SK-N-SH (cell line): ENCODE measurements around the gene ZER1. TPM values are rescaled to one million over a fixed set of nuclear protein-coding genes. Genes with fewer than 3 reads are reported as not detected.
"Not testable (repeated sequence)": the region's sequence is repeated elsewhere in the genome, so short reads cannot be mapped to it uniquely, and the experiment has no call there.

Experiments
- CTCF ChIA-PET: fragments of 300-600, 350-600 bp; formaldehyde crosslinking; extraction: SDS; loops from one replicate; lab custom pipeline; 2021; lab: Yijun Ruan, JAX
- POLR2A ChIA-PET: fragments of 350-600 bp; sonication (Branson Sonifier 250); formaldehyde crosslinking; extraction: SDS; loops from one replicate; lab custom pipeline; 2020; ENCODE audit warnings: antibody characterized with exemption, inconsistent platforms; lab: Yijun Ruan, JAX
- DNase-seq: peaks from one replicate; pipeline ENCODE4 v3.0.0; 2012
- H2AFZ ChIP-seq: fragments of 200-600 bp; sonication (generic); 2 replicates; pipeline ENCODE4 v1.8.1; 2016; ENCODE audit warnings: antibody characterized with exemption, mild to moderate bottlenecking, low read depth
- H3F3A ChIP-seq: fragments of 200-600 bp; sonication (generic); replicated peaks from 2 replicates; pipeline ENCODE3; 2016; ENCODE audit warnings: antibody characterized with exemption, mild to moderate bottlenecking; ENCODE audit not compliant: insufficient read depth
- H3K27ac ChIP-seq, 2 experiments: fragments of 200-500 bp in 1 of 2; fragments of 200-600 bp in 1 of 2; sonication (Bioruptor generic) in 1 of 2; sonication (generic), shearing (Covaris generic) in 1 of 2; 2 replicates each; pipeline versions ENCODE4 v1.5.1 to v1.6.1; 2014 to 2016; ENCODE audit warnings: low read depth in 2 of 2, inconsistent platforms in 1 of 2, low read length in 1 of 2, mild to moderate bottlenecking in 1 of 2, mixed read lengths in 1 of 2
- H3K27me3 ChIP-seq: fragments of 200-600 bp; sonication (generic), shearing (Covaris generic); 2 replicates; pipeline ENCODE4 v1.6.1; 2016; ENCODE audit warnings: mixed run types; ENCODE audit not compliant: insufficient read depth
- H3K36me3 ChIP-seq, 2 experiments: fragments of 200-500 bp in 1 of 2; fragments of 200-600 bp in 1 of 2; sonication (Bioruptor generic) in 1 of 2; sonication (generic) in 1 of 2; replicated peaks in 1 of 2; 2 replicates each; pipeline versions ENCODE3 to v1.5.1; 2014 to 2016; ENCODE audit warnings: low read length in 1 of 2, mild to moderate bottlenecking in 1 of 2; ENCODE audit not compliant: insufficient read depth in 2 of 2, control insufficient read depth in 1 of 2
- H3K4me1 ChIP-seq, 2 experiments: fragments of 200-500 bp in 1 of 2; fragments of 200-600 bp in 1 of 2; sonication (Bioruptor generic) in 1 of 2; sonication (generic), shearing (Covaris generic) in 1 of 2; 2 replicates each; pipeline versions ENCODE4 v1.5.1 to v1.6.1; 2014 to 2016; ENCODE audit warnings: low read depth in 1 of 2, low read length in 1 of 2, mixed run types in 1 of 2; ENCODE audit not compliant: insufficient read depth in 2 of 2, control insufficient read depth in 1 of 2
- H3K4me2 ChIP-seq: fragments of 200-600 bp; sonication (generic), shearing (Covaris generic); 2 replicates; pipeline ENCODE4 v1.6.1; 2017; ENCODE audit warnings: mixed run types
- H3K4me3 ChIP-seq, 2 experiments: fragments of 200-500 bp in 1 of 2; fragments of 200-600 bp in 1 of 2; sonication (Bioruptor generic) in 1 of 2; sonication (generic), shearing (Covaris generic) in 1 of 2; 2 replicates each; pipeline versions ENCODE4 v1.5.1 to v1.8.1; 2014 to 2016; ENCODE audit warnings: low read depth in 2 of 2, inconsistent platforms in 1 of 2, low read length in 1 of 2, mild to moderate bottlenecking in 1 of 2, mixed read lengths in 1 of 2, moderate library complexity in 1 of 2
- H3K79me2 ChIP-seq: fragments of 200-600 bp; sonication (generic); 2 replicates; pipeline ENCODE4 v1.8.1; 2017; ENCODE audit warnings: mild to moderate bottlenecking; ENCODE audit not compliant: insufficient read depth
- H3K9ac ChIP-seq: fragments of 200-600 bp; sonication (generic); 2 replicates; pipeline ENCODE4 v1.6.1; 2017; ENCODE audit warnings: mixed run types
- H3K9me2 ChIP-seq: fragments of 200-600 bp; sonication (generic); 2 replicates; pipeline ENCODE4 v1.6.1; 2017; ENCODE audit warnings: mixed run types
- H3K9me3 ChIP-seq: fragments of 200-600 bp; sonication (generic); 2 replicates; pipeline ENCODE4 v1.6.1; 2017; ENCODE audit warnings: mixed run types, mild to moderate bottlenecking, moderate library complexity
- H4K20me1 ChIP-seq: fragments of 200-600 bp; sonication (generic); 2 replicates; pipeline ENCODE4 v1.6.1; 2017; ENCODE audit warnings: mild to moderate bottlenecking, mixed run types; ENCODE audit not compliant: insufficient read depth
- CHD2 ChIP-seq: fragments of 150-350 bp; IDR thresholded peaks from 2 replicates; pipeline ENCODE4 v1.6.1; 2018; ENCODE audit warnings: low read length; ENCODE audit not compliant: partially characterized antibody
- CTCF ChIP-seq: fragments of 200-600 bp; sonication (generic); IDR thresholded peaks from 2 replicates; pipeline ENCODE4 v1.6.1; 2017; ENCODE audit warnings: antibody characterized with exemption, mild to moderate bottlenecking, moderate library complexity
- ELF1 ChIP-seq: IDR thresholded peaks from 2 replicates; pipeline ENCODE4 v1.4.0; 2012
- EZH2phosphoT487 ChIP-seq: fragments of 200-600 bp; sonication (generic); IDR thresholded peaks from 2 replicates; pipeline ENCODE4 v1.6.1; 2017; ENCODE audit warnings: low read depth, mixed run types, mild to moderate bottlenecking, antibody characterized with exemption, moderate library complexity, borderline replicate concordance
- FOSL2 ChIP-seq: IDR thresholded peaks from 2 replicates; pipeline ENCODE4 v1.4.0; 2012; ENCODE audit warnings: low read depth, mild to moderate bottlenecking, moderate library complexity, borderline replicate concordance
- FOXM1 ChIP-seq: IDR thresholded peaks from 2 replicates; pipeline ENCODE4 v1.4.0; 2012; ENCODE audit warnings: low read depth, mild to moderate bottlenecking
- JUND ChIP-seq: IDR thresholded peaks from 2 replicates; pipeline ENCODE4 v1.4.0; 2012
- MAX ChIP-seq: IDR thresholded peaks from 2 replicates; pipeline ENCODE4 v1.4.0; 2012; ENCODE audit warnings: low read depth
- PBX3 ChIP-seq: IDR thresholded peaks from 2 replicates; pipeline ENCODE4; 2012
- POLR2AphosphoS5 ChIP-seq: IDR thresholded peaks from 2 replicates; pipeline ENCODE4 v1.6.1; 2012; ENCODE audit warnings: low read depth, low read length
- RAD21 ChIP-seq: IDR thresholded peaks from 2 replicates; pipeline ENCODE4 v1.6.1; 2012; ENCODE audit warnings: mild to moderate bottlenecking, low read length
- RCOR1 ChIP-seq: fragments of 150-350 bp; IDR thresholded peaks from 2 replicates; pipeline ENCODE4 v1.6.1; 2017; ENCODE audit warnings: antibody characterized with exemption, low read length
- RFX5 ChIP-seq: IDR thresholded peaks from 2 replicates; pipeline ENCODE4 v1.6.1; 2012; ENCODE audit warnings: mild to moderate bottlenecking, improper control_type of control experiment, low read length
- SIN3A ChIP-seq: IDR thresholded peaks from 2 replicates; pipeline ENCODE4 v1.6.1; 2012; ENCODE audit warnings: low read depth, mild to moderate bottlenecking, low read length, moderate library complexity, borderline replicate concordance
- TAF1 ChIP-seq: IDR thresholded peaks from 2 replicates; pipeline ENCODE4 v1.6.1; 2012; ENCODE audit warnings: low read depth, mild to moderate bottlenecking, low read length, moderate library complexity, borderline replicate concordance
- USF1 ChIP-seq: IDR thresholded peaks from 2 replicates; pipeline ENCODE4 v1.4.0; 2012; ENCODE audit warnings: low read depth, borderline replicate concordance
- USF2 ChIP-seq: fragments of 150-350 bp; IDR thresholded peaks from 2 replicates; pipeline ENCODE4 v1.6.1; 2017; ENCODE audit warnings: antibody characterized with exemption, low read length, low read depth, borderline replicate concordance
- YY1 ChIP-seq: IDR thresholded peaks from 2 replicates; pipeline ENCODE4 v1.4.0; 2012; ENCODE audit warnings: low read depth, mild to moderate bottlenecking
- WGBS: methylation state at CpG from one replicate; pipeline ENCODE4 v1.1.6; 2017; ENCODE audit warnings: low lambda C conversion rate; 5-methylcytosine and 5-hydroxymethylcytosine counted together
- polyA plus RNA-seq, 3 experiments: library from polyadenylated mRNA; depleted of rRNA; stranded (reverse); fragments of >200 nt; gene quantifications; 2 replicates each; pipeline ENCODE4 v1.2.3, GENCODE V29; 2012

ZER1 gene
- polyA plus RNA-seq, 1 of the 3 experiments (the other 2 are of a cell fraction) = 30.9 TPM

- no peaks in the 10 kb centered on the region for H3K4me1 ChIP-seq
- 80% methylated on average over 8 of the region's 8 CpGs for WGBS
Measured at GRCh38 chr9:128798896-128799295, 27.2 kb upstream of the ZER1 start.

GRCh38 chr9:128794961-128795360 is 23.2 kb upstream of the ZER1 start:
- CTCF ChIA-PET, DNase-seq, H3K79me2 ChIP-seq, H2AFZ ChIP-seq, H3K9me2 ChIP-seq, H3F3A ChIP-seq, H3K9me3 ChIP-seq, H3K9ac ChIP-seq, H3K27me3 ChIP-seq, H3K4me2 ChIP-seq, POLR2A ChIA-PET, H3K4me1 ChIP-seq, H3K27ac ChIP-seq, H4K20me1 ChIP-seq, H3K4me3 ChIP-seq: not testable (repeated sequence)
- WGBS = 44% methylated on average over 2 of the region's 2 CpGs
- H3K36me3 ChIP-seq = peaks cover 29 to 50% of the 10 kb centered on the region in 2 experiments

More at GRCh38 chr9:128798896-128799295, 27.2 kb upstream of the ZER1 start:
- ChIA-PET POLR2A (no interaction called here), CTCF (no interaction called here)
- Histone ChIP-seq H3K4me2 (no peak overlapping the region), H4K20me1 (no peaks in the 10 kb centered on the region), H3K9ac (no peak overlapping the region), H3K27me3 (no peaks in the 10 kb centered on the region), H3F3A (no peaks in the 10 kb centered on the region), H2AFZ (no peak overlapping the region), H3K9me3 (no peaks in the 10 kb centered on the region), H3K9me2 (no peaks in the 10 kb centered on the region), H3K36me3 (peaks cover 36 to 50% of the 10 kb centered on the region in 2 experiments), H3K4me3 (no peak overlapping the region), H3K79me2 (no peaks in the 10 kb centered on the region), H3K27ac (no peak overlapping the region)
- peak; percentile 13 for DNase-seq
- TF ChIP-seq TAF1 = no peak
- no peak for TF ChIP-seq FOXM1
- no peak for TF ChIP-seq USF2
- TF ChIP-seq PBX3 = no peak
- no peak for TF ChIP-seq RFX5
- TF ChIP-seq RAD21 = no peak
- no peak for TF ChIP-seq SIN3A
- no peak for TF ChIP-seq FOSL2
- TF ChIP-seq USF1 = no peak
- no peak for TF ChIP-seq CTCF
- TF ChIP-seq CHD2 = no peak
- no peak for TF ChIP-seq MAX
- no peak for TF ChIP-seq YY1
- no peak for TF ChIP-seq RCOR1
- TF ChIP-seq ELF1 = no peak
- TF ChIP-seq EZH2phosphoT487 = no peak
- no peak for TF ChIP-seq JUND
- TF ChIP-seq POLR2AphosphoS5 = no peak
- TF ChIP-seq, all 33 proteins: peak for 0
